RWPE1 (cell line): ENCODE results near the gene PITPNB.

Source experiments
- CTCF ChIA-PET: fragments of 350-600 bp; sonication (Branson Sonifier 250); formaldehyde crosslinking; extraction: SDS; loops from one replicate; lab custom pipeline; 2021; lab: Yijun Ruan, JAX
- POLR2A ChIA-PET: fragments of 400-600 bp; formaldehyde crosslinking; extraction: SDS; loops from one replicate; lab custom pipeline; 2020; ENCODE audit warnings: antibody characterized with exemption; ENCODE audit not compliant: low non-redundant PET; lab: Yijun Ruan, JAX
- DNase-seq: peaks from one replicate; pipeline ENCODE4 v3.0.0; 2012; ENCODE audit warnings: low spot score
- H3K27ac ChIP-seq: fragments of 450-650 bp; 2 replicates; pipeline ENCODE4 v1.5.1; 2017
- CTCF ChIP-seq: fragments of 450-650 bp; conservative IDR thresholded peaks from 2 replicates; pipeline ENCODE4 v1.5.1; 2017; ENCODE audit warnings: low read depth, mild to moderate bottlenecking

The PITPNB gene

DNA sequence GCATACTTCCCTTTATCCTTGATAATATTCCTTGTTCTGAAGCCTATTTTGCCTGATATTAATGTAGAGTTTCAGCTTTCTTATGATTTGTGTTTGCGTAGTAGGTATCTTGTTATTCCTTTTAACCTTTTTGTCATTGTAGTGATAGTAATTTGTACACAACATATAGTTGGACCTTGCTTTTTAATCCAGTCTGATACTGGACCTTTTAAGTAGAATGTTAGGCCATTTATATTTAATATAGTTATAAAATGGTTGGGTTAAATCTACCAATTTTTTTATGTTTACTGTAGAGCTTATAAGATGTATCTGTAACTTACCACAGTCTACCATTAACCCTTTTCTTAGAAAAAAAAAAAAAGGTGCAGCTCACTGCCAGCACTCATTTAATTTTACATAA, 8.6 kb upstream of the PITPNB start:
- no peak for TF ChIP-seq CTCF
- ChIA-PET POLR2A (no interaction called here), CTCF (interaction anchor here (0.7 kb wide), 1 partner anchor 1171 kb away, joined by 3 read pairs; no protein-coding TSS in a partner anchor)
- no peak for DNase-seq
- no peak overlapping the region for H3K27ac ChIP-seq

DNA sequence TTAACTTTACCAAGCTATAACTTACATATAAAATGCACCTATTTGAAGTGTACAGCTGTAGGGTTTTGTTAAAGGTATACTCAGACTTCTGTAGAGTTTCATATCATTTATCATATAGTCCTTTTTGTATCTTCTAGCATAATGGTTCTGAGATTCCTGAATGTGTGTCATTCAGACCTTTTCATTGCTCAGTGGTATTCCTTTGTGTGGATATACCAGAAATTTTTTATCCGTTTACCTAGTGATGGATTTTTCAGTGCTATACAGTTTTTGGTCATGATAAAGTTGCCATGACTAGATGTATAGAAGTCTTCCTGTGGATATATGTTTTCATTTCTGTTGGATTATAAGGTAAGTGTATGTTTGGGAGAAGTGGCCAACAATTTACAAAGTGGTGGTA, 6.3 kb upstream of the PITPNB start:
- DNase-seq, result no peak
- no peak for TF ChIP-seq CTCF
- no peak overlapping the region for H3K27ac ChIP-seq
- ChIA-PET CTCF (no interaction called here), POLR2A (no interaction called here)

- CTCF ChIA-PET, result no interaction called here
- peak overlapping the region; percentile 94 for H3K27ac ChIP-seq
- no peak; the same call in 1 of the 2 replicates for TF ChIP-seq CTCF
- DNase-seq, result no peak
- POLR2A ChIA-PET, result no interaction called here
These were observed 1.1 kb upstream of the PITPNB start for GRCh38 chr22:27919942-27920755.

DNA sequence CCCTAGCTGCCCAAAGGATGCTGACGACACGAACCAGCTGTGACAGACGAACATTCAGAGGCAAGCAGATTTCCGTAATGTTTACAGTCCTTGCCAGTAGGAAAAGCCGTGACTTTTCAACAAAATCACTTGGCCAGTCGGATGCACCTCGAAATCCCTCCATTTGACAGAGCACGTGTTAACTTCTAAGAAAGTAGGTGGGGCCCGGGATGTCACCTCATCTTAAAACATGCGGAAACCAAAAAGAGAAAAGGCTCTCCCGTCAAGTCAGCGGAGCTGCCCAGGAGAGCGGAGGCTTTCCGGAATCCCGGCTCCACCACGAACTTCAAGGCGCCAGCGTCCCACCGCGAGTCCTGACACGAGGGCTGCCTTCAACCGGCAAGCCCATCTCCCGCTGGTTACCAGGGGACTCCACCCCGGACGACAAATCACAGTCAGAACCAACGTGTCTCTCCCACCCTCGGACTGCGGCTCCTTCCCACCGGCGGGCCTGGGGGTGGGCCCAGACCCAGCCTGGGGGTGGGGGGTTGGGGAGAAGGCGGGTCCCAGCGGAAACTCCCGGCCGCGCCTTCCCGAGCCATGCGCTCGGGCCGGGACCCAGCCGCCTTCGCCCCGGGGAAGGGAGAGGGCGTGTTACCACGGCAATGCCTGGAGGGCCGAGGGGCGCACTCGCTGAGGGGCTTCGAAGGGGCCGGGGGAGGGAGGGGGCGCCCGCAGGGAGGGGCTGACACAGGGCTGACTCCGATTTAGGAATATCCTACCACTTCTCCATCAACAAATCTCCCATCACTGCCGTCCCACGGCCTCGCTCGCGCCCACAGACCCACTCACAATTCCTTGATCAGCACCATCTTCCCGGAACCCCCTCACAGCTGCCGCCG, 475 bp downstream of the PITPNB start:
- DNase-seq, result peak; percentile 52
- POLR2A ChIA-PET, result interaction anchor here (0.7 kb wide), 1 partner anchor 21 kb away, joined by 4 read pairs; no protein-coding TSS in a partner anchor
- peak overlapping the region; percentile 94 for H3K27ac ChIP-seq
- CTCF ChIA-PET, result interaction anchor here (0.7 kb wide), 1 partner anchor 452 kb away, joined by 5 read pairs; no protein-coding TSS in a partner anchor
- TF ChIP-seq CTCF, result no peak

GRCh38 chr22:27915986-27916385, 3.1 kb downstream of the PITPNB start:
- ChIA-PET CTCF (no interaction called here), POLR2A (no interaction called here)
- no peak overlapping the region for H3K27ac ChIP-seq
- DNase-seq, result no peak
- no peak for TF ChIP-seq CTCF

DNA sequence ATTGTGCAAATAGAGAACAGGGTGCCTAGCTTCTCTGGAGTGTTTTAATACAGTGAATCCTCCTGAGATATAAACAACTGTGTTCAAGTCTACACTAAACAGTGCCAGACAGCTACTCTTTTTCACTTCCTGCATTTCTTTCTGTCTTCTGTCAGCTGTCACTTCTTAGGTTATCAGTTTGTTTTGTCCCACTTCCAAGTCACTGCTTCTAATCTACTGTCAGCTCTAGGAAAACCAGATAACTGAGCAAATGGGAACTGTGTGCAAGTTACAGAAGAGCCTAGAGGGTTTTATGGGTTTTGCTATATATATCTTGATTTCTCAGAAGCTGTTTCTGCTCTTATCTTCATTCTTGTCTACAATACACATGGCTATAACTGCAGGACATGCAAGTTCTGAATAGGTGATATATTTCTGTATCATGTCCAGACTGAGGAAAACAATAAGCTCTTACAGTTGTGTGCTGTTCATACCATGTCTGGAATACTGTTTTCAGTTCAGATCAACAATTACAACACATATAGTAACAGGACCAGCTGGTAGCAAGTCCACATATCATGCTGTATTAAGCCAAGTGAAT, 5.8 kb downstream of the PITPNB start:
- DNase-seq, result no peak
- CTCF ChIA-PET, result interaction anchor here (0.6 kb wide), 1 partner anchor 321 kb away, joined by 4 read pairs; no protein-coding TSS in a partner anchor
- H3K27ac ChIP-seq, result no peak overlapping the region
- TF ChIP-seq CTCF, result no peak
- POLR2A ChIA-PET, result no interaction called here
